CD14-positive monocyte (primary cell): Measurements from ENCODE around the gene ACACA. TPM values are rescaled to one million over a fixed set of nuclear protein-coding genes. Genes with fewer than 3 reads are reported as not detected.

Experiments
- DNase-seq, 3 donors: peaks; one replicate each; pipeline ENCODE4 v3.0.0-alpha.2; 2011 to 2022
- H2AFZ ChIP-seq: 2 replicates; pipeline ENCODE4 v1.6.0; 2012; ENCODE audit warnings: mild to moderate bottlenecking, low read depth, low read length, inconsistent platforms; ENCODE audit not compliant: insufficient read depth, poor library complexity, severe bottlenecking
- H3K27ac ChIP-seq, 2 donors: 1 replicate in 1 of 2; 2 replicates in 1 of 2; pipeline ENCODE4 v1.5.1; 2012 to 2013; ENCODE audit warnings: low read length in 2 of 2, control low read depth in 1 of 2, inconsistent platforms in 1 of 2, low read depth in 1 of 2, mild to moderate bottlenecking in 1 of 2
- H3K27me3 ChIP-seq, 2 donors: one replicate each; pipeline versions ENCODE4 v1.6.0 to v1.6.1; 2011 to 2013; ENCODE audit warnings: low read length in 2 of 2; ENCODE audit not compliant: control insufficient read depth in 2 of 2, insufficient read depth in 2 of 2
- H3K36me3 ChIP-seq, 2 donors: replicated peaks in 1 of 2; 1 replicate in 1 of 2; 2 replicates in 1 of 2; pipeline versions ENCODE4 v1.5.1 to v1.6.1; 2012 to 2013; ENCODE audit warnings: low read length in 2 of 2, control low read depth in 1 of 2, inconsistent platforms in 1 of 2, mild to moderate bottlenecking in 1 of 2; ENCODE audit not compliant: insufficient read depth in 2 of 2, control insufficient read depth in 1 of 2
- H3K4me1 ChIP-seq, 2 donors: 1 replicate in 1 of 2; 2 replicates in 1 of 2; pipeline versions ENCODE4 v1.5.1 to v1.6.1; 2012 to 2013; ENCODE audit warnings: low read length in 2 of 2, control low read depth in 1 of 2, inconsistent platforms in 1 of 2, mild to moderate bottlenecking in 1 of 2, moderate library complexity in 1 of 2; ENCODE audit not compliant: insufficient read depth in 2 of 2, control insufficient read depth in 1 of 2
- H3K4me2 ChIP-seq: replicated peaks from 2 replicates; pipeline ENCODE3; 2012; ENCODE audit warnings: low read length, moderate library complexity, mild to moderate bottlenecking; ENCODE audit not compliant: poor library complexity, severe bottlenecking; ENCODE audit errors: extremely low read depth
- H3K4me3 ChIP-seq, 3 experiments: fragments of 200-600 bp in 1 of 3; sonication (generic) in 1 of 3; replicated peaks in 1 of 3; 1 replicate in 2 of 3; 2 replicates in 1 of 3; pipeline ENCODE4 v1.5.1; 2011 to 2013; ENCODE audit warnings: low read length in 3 of 3, mild to moderate bottlenecking in 3 of 3, control low read depth in 2 of 3, low read depth in 2 of 3, inconsistent platforms in 1 of 3, moderate library complexity in 1 of 3
- H3K79me2 ChIP-seq: 2 replicates; pipeline ENCODE4 v1.6.0; 2012; ENCODE audit warnings: mild to moderate bottlenecking, control low read depth, inconsistent platforms, low read length, moderate library complexity; ENCODE audit not compliant: insufficient read depth
- H3K9ac ChIP-seq: 2 replicates; pipeline ENCODE4 v1.6.0; 2017; ENCODE audit warnings: low read length, mild to moderate bottlenecking; ENCODE audit not compliant: insufficient read depth, poor library complexity, severe bottlenecking
- H3K9me3 ChIP-seq, 2 donors: replicated peaks in 1 of 2; 1 replicate in 1 of 2; 2 replicates in 1 of 2; pipeline versions ENCODE4 v1.5.1 to v1.6.1; 2012 to 2013; ENCODE audit warnings: low read length in 2 of 2, control low read depth in 1 of 2; ENCODE audit not compliant: control insufficient read depth in 1 of 2, insufficient read depth in 1 of 2
- H4K20me1 ChIP-seq: 2 replicates; pipeline ENCODE4 v1.6.0; 2012; ENCODE audit warnings: mild to moderate bottlenecking, low read length, control low read depth, moderate library complexity; ENCODE audit not compliant: insufficient read depth
- H3K27ac Mint-ChIP-seq, 7 donors: one replicate each; pipeline ENCODE4 v1.8.0; 2020; ENCODE audit warnings: mild to moderate bottlenecking in 7 of 7, mixed read lengths in 7 of 7, moderate library complexity in 6 of 7, inconsistent platforms in 2 of 7
- H3K27me3 Mint-ChIP-seq, 3 donors: one replicate each; pipeline ENCODE4 v1.8.0; 2021 to 2022; ENCODE audit warnings: low read depth in 3 of 3, mild to moderate bottlenecking in 3 of 3, mixed read lengths in 3 of 3, moderate library complexity in 3 of 3, inconsistent platforms in 1 of 3
- H3K36me3 Mint-ChIP-seq, 2 donors: one replicate each; pipeline ENCODE4 v1.8.0; 2020; ENCODE audit warnings: mixed read lengths in 2 of 2, inconsistent platforms in 1 of 2, mild to moderate bottlenecking in 1 of 2
- H3K4me1 Mint-ChIP-seq: one replicate; pipeline ENCODE4 v1.8.0; 2020; ENCODE audit warnings: mild to moderate bottlenecking, mixed read lengths
- H3K4me3 Mint-ChIP-seq, 2 donors: one replicate each; pipeline ENCODE4 v1.8.0; 2020; ENCODE audit warnings: mild to moderate bottlenecking in 2 of 2, mixed read lengths in 2 of 2, moderate library complexity in 1 of 2
- H3K9me3 Mint-ChIP-seq, 7 donors: one replicate each; pipeline ENCODE4 v1.8.0; 2020 to 2022; ENCODE audit warnings: mixed read lengths in 7 of 7, mild to moderate bottlenecking in 6 of 7, moderate library complexity in 6 of 7, inconsistent platforms in 2 of 7
- CTCF ChIP-seq: fragments of 200-600 bp; IDR thresholded peaks from one replicate; pipeline ENCODE4 v1.8.0; 2022; ENCODE audit warnings: antibody characterized with exemption, mild to moderate bottlenecking
- WGBS: methylation state at CpG from one replicate; pipeline ENCODE4 v1.1.5; 2013; ENCODE audit warnings: missing lambda C conversion rate; ENCODE audit not compliant: insufficient coverage; 5-methylcytosine and 5-hydroxymethylcytosine counted together
- intact Hi-C, 2 donors: fragments of 100-400 bp; cut with micrococcal nuclease; formaldehyde crosslinking; loops; one replicate each; pipeline versions ENCODE4 v1.15.0 to v1.15.1; 2023
- polyA plus RNA-seq, 3 donors: library from polyadenylated mRNA; depleted of rRNA in 1 of 3; unstranded in 2 of 3; stranded (reverse) in 1 of 3; fragments of 300-500 nt in 2 of 3; fragments of >200 nt in 1 of 3; fragmentation: Illumina TruSeq in 2 of 3; gene quantifications; 1 replicate in 2 of 3; 2 replicates in 1 of 3; pipeline ENCODE4 v1.2.3, GENCODE V29; 2012 to 2021

ACACA gene
- polyA plus RNA-seq, 3 donors: 3.5 to 4.6 (median 3.8) TPM

GRCh38 chr17:37342589-37342988, 64.0 kb downstream of the ACACA start:
- peaks cover 16% of the 10 kb centered on the region for H3K4me1 Mint-ChIP-seq
- WGBS: no CpG with 5 or more reads among the region's 2 CpGs
- Histone ChIP-seq H3K4me1 (peaks cover 0 to 5% of the 10 kb centered on the region in 2 donors), H3K36me3 (no peaks in the 10 kb centered on the region), H2AFZ (no peak overlapping the region), H3K4me2 (no peak overlapping the region), H3K79me2 (no peaks in the 10 kb centered on the region), H4K20me1 (no peaks in the 10 kb centered on the region), H3K27ac (no peak overlapping the region), H3K27me3 (no peaks in the 10 kb centered on the region), H3K4me3 (no peak overlapping the region), H3K9ac (no peak overlapping the region), H3K9me3 (no peaks in the 10 kb centered on the region)
- H3K27ac Mint-ChIP-seq: no peak overlapping the region
- H3K36me3 Mint-ChIP-seq: peaks cover 17 to 20% of the 10 kb centered on the region in 2 donors
- no peaks in the 10 kb centered on the region for H3K27me3 Mint-ChIP-seq
- peaks cover 0 to 6% (median 4%) of the 10 kb centered on the region in 7 donors for H3K9me3 Mint-ChIP-seq
- intact Hi-C loops: no loop called here
- H3K4me3 Mint-ChIP-seq: no peak overlapping the region
- TF ChIP-seq CTCF: no peak
- no peak for DNase-seq

DNA sequence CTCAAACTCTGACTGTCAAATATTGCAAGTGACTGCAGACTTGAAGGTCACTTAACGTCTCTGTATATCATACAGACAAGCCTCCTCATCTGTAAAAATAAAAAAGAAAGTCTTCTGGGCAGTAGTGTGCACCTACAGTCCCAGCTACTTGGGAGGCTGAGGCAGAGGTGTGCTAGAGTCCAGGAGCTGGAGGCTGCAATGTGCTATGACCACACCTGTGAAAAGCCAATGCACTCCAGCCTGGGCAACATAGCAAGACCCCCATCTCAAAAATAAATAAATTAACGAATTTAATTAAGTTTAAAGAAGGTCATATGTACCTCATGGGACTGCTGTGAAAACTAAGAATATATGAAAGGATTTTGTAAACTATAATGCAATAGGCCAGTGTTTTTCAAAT, 65.8 kb downstream of the ACACA start:
- no peak for TF ChIP-seq CTCF
- H3K36me3 ChIP-seq: no peaks in the 10 kb centered on the region
- H3K27me3 ChIP-seq: no peaks in the 10 kb centered on the region
- intact Hi-C loops: no loop called here
- H3K4me3 Mint-ChIP-seq: no peak overlapping the region
- no peaks in the 10 kb centered on the region for H3K9me3 ChIP-seq
- no peak overlapping the region for H3K27ac ChIP-seq
- no peak overlapping the region for H3K9ac ChIP-seq
- H3K4me2 ChIP-seq: no peak overlapping the region
- no CpG with 5 or more reads among the region's 2 CpGs for WGBS
- H3K79me2 ChIP-seq: no peaks in the 10 kb centered on the region
- peaks cover 16% of the 10 kb centered on the region for H3K4me1 Mint-ChIP-seq
- H3K4me1 ChIP-seq: peaks cover 0 to 5% of the 10 kb centered on the region in 2 donors
- H3K36me3 Mint-ChIP-seq: peaks cover 18 to 20% of the 10 kb centered on the region in 2 donors
- DNase-seq: no peak
- no peak overlapping the region for H2AFZ ChIP-seq
- H3K27ac Mint-ChIP-seq: no peak overlapping the region
- H4K20me1 ChIP-seq: no peaks in the 10 kb centered on the region
- no peaks in the 10 kb centered on the region for H3K27me3 Mint-ChIP-seq
- no peak overlapping the region for H3K4me3 ChIP-seq
- H3K9me3 Mint-ChIP-seq: peaks cover 0 to 2% (median 0%) of the 10 kb centered on the region in 7 donors
